Heart left ventricle (tissue), 13 donors: Measurements from ENCODE around the gene KNCN.

Experiments used
- CTCF ChIP-seq, 12 donors: fragments of 200-600 bp; sonication (generic) in 4 of 12; IDR thresholded peaks; one replicate each; pipeline versions ENCODE4 v1.5.0 to v1.8.0; 2018 to 2022; ENCODE audit warnings: antibody characterized with exemption in 12 of 12, mild to moderate bottlenecking in 5 of 12
- POLR2A ChIP-seq, 2 donors: fragments of 450-650 bp; IDR thresholded peaks; one replicate each; pipeline ENCODE4 v1.6.1; 2017; ENCODE audit warnings: antibody characterized with exemption in 2 of 2, mild to moderate bottlenecking in 2 of 2, moderate library complexity in 2 of 2
- donor health status: ischemic (EF 13 %, LVEDD 7.1; RV severe dilation, severe dysfunction).
- donor health status: DM: no; HTN: yes; CAD: no.
- donor health status: DM: no; HTN: no; CAD: no.
- donor health status: ischemic (EF 25% LVEDD 6.9; RV normal size, moderate dysfunction).
- donor health status: ischemic (EF 25% LVEDD 5.7; RV mildly dilated, moderate dysfunction).
- donor health status: ischemic (EF 35%, LVEDD 5.7; RV mildly dilated, moderate dysfunction).
- donor health status: nonischemic (EF 11% LVEDD 7.7; RV severe dilation, severe dysfunction).
- donor health status: DM: yes; HTN: yes; CAD: no.
- donor health status: PGD.
- donor health status: ischemic (EF 29% LVEDD 5.4; RV normal size, mild dysfunction).
- donor health status: nonischemic (EF 23%, LVEDD 6.1; RV moderate dilation, normal function).

GRCh38 chr1:46546210-46546609, 5.2 kb downstream of the KNCN start:
- TF ChIP-seq CTCF (IDR thresholded peaks at IDR 0.05) (no peak), POLR2A (IDR thresholded peaks at IDR 0.05) (no peak)
